Colon (tissue), 2 donors: ENCODE data around the gene MTG1.

Experiments used
- FAIRE-seq: peaks from 2 replicates; lab custom pipeline; 2012; peaks lifted over from hg19 to GRCh38; lab: Jason Lieb, UNC
- donor health status: control.
- donor health status: control.

Gene MTG1

DNA sequence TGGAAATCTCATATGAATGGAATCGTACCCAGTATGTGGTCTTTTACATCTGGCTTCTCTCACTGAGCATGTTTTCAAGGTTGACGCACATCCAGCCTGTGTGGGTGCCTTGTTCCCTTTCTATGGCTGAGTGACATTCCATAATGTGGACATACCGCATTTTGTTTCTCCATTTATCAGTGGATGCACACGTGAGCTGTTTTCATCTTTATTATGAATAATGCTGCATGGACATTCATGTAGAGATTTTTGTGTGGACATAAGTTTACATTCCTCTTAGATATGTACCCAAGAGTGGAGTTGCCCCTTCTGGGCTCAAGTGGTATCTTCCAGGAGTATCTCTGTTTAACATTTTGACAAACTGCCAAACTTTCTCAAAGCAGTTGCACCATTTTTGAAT, 58.5 kb downstream of the MTG1 start:
- no peak for FAIRE-seq

DNA sequence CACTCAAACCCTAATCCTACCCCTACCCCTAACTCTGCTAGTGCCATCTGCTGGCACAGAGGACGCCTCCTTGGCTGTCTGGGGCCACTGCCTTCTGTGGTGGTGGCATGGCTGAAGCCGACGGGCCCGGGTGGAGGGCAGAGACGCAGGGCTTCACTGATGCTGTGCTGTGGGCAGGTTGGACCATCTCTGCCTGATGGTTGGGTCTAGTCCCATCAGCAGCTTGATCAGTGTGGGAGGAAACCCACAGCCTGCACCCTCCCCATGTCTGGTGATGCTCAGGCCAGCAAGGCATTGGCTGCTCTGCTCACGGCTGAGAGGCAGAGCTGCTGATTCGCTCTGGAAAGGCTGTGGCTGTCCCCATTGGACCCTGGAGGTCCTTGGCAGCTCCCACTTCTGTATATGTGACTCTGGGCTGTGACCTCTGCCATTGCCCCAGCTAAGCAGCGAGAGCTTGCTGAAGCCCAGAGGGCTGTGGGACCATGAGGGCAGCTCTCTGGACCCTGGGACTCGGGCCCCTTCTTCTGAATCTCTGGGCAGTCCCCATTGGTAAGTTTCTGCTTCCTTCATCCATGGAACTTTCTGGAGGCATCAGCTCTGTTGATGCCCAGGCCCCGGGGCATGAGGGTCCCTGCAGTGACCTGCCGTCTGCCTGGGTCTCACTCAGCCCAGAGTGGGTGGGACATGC, 59.7 kb downstream of the MTG1 start, which contains the start of gene SCART1:
TSS of gene SCART1 (plus strand) at position 430 of the 688 bp plus-strand sequence. CDS start at position 483, 53 bp downstream.
- FAIRE-seq = no peak

DNA sequence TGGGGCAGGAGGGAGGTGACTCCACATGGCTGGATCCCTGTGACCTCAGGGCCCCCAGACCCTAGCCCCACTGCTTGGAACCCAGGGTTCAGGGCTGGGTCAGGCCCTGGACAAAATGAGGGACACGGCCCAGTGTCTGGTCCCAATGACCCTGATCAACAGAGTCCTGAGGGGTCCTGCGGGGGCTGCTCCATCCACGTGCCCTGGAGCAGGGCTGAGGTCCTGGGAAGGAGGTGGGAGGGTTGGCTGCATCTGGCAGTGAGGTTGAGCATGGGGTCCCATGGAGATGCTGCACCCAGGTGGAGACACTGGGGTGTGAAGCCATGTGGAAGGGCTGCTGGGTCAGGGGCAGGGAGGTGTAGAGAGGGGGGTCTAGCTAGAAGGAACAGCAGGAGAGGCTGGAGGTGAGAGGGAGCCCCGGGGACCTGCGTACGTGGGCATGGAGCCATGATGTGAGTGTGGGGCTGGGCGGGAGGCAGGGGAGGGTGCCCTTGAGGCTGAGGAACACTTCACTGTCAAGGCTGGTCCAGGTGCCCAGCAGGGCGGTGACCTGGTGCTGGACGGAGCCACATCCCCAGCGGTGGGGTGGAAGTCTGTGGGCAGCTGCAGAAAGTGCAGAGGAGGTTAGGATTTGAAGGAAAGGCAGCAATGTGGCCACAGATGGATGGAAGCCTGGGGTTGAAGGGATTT, 60.4 kb downstream of the MTG1 start:
- no peak for FAIRE-seq

DNA sequence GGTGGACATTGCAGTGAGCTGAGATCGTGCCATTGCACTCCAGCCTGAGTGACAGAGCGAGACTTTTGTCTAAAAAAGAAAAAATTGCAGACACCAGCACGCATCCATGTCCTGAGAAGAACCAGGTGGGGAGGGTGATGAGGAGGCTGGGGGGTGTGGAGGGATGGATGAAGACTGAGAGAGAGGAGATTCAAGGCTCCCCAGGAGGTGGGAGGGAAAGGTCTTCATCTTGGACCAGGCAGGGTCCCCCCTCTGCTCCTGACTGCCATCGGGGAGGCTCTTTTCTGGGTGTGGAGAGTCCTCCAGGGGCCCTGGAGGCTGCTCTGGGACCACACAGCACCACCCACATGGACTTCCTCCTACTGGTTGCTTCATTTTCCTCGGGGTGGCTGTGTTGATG, 61.2 kb downstream of the MTG1 start:
- no peak for FAIRE-seq

DNA sequence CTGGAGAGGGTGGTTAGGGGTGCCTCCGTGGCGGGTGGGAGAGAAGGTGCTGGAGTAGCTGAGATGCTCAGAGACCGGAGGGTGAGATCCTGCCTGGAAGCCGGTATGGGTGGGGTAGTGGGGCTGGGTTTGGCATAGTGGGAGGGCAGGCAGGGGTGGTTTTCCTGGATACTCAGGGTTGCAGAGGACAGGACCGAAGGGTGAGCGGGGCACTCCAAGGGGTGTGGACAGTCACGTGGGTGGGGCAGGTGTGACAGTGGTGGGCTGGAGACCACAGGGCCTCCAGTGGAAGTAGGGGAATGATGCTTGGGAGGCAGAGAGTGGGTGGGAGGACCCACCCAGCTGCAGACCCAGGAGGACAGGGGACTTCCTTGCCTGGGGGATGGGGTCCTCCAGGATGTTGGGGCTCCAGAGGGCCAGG, 61.7 kb downstream of the MTG1 start:
- no peak for FAIRE-seq

DNA sequence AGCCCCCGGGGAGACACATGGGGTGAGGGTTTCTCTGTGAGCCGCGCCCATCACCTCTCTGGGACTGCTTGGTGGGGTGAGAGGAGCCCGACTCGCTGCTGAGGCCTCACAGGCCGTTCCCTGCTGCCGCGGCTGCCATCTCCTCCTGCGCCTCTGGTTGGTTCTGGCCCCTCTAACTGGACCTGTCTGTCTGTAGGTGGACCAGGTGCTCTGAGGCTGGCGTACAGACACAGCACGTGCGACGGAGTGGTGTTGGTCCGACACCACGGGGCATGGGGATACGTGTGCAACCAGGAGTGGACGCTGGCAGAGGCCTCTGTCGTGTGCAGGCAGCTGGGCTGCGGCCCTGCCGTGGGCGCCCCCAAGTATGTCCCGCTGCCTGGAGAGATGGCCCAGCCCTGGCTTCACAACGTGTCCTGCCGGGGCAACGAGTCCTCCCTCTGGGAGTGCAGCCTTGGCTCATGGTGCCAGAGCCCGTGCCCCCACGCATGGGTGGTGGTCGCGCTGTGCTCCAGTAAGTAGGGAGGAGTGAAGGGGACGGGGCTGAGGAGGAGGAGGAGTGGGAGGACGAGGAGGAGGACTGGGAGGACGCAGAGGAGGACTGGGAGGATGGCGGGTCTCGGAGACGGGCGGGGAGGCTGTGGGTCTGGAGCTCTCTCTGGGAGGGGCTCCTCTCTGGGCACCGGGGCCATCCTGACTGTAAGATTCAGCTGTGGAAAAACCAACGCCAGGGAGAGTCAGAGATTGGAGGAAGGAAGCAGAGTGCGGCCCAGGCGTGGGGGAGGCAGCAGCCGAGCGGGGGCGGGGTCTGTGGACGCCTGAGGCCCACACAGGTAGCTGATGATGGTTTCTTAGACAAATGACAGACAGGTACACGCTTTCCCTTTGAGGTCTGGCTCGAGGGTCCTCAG, 62.3 kb downstream of the MTG1 start:
- FAIRE-seq = no peak

DNA sequence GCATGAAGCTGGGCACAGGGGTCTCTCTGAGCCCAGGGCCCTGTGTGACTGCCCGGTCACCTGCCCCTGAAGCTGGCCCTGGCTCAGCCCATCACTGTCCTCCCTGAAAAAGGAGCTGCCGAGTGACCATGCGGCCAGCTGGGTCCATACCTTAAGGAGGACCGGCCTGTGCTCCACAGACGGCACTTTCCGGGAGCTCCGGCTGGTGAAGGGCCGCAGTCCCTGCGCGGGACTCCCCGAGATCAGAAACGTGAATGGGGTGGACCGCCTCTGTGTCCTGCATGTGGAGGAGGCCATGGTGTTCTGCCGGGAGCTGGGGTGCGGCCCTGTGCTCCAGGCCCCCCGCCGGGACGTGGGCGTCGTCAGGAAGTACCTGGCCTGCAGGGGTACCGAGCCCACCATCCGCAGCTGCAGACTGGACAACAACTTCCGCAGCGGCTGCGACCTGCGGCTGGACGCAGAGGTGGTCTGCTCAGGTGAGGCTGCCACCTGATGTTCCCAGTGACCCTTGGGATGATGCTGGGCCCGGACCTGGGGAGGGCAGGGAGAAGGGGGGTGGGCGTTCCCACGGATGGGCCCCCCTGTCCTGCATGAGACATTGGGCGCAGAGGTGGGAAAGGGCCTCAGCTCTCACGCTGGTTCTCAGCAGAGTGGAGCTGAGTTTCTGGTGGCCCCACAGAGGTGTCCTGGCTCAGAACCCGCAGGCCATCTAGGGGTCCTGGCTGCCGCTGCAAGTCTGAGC, 63.3 kb downstream of the MTG1 start:
- FAIRE-seq = no peak

DNA sequence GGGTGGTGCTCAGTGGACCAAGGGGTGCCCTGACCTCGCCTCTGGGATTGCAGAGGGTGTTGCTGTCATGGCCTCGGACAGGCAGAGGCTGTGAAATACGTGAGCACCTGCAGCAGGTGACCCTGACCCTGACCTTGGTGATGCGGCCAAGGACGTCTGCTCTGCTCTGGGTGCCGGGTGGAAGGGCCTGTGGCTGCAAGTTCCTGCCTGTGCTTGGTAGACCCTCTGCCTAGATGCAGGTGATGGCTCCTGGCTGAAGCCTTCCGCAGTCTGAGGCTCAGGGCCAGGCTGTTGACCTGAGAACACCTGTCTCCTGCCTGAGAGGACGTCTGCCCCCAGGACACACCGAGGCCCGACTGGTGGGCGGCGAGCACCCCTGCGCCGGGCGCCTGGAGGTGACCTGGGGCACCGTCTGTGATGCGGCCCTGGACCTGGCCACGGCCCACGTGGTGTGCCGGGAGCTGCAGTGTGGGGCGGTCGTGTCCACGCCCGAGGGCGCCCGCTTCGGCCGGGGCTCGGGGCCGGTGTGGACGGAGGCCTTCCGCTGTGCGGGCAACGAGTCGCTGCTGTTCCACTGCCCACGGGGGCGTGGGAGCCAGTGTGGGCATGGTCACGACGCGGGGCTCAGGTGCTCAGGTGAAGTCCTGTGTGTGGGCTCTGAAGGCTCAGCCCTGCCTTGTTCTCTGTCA, 64.2 kb downstream of the MTG1 start:
- FAIRE-seq = no peak

DNA sequence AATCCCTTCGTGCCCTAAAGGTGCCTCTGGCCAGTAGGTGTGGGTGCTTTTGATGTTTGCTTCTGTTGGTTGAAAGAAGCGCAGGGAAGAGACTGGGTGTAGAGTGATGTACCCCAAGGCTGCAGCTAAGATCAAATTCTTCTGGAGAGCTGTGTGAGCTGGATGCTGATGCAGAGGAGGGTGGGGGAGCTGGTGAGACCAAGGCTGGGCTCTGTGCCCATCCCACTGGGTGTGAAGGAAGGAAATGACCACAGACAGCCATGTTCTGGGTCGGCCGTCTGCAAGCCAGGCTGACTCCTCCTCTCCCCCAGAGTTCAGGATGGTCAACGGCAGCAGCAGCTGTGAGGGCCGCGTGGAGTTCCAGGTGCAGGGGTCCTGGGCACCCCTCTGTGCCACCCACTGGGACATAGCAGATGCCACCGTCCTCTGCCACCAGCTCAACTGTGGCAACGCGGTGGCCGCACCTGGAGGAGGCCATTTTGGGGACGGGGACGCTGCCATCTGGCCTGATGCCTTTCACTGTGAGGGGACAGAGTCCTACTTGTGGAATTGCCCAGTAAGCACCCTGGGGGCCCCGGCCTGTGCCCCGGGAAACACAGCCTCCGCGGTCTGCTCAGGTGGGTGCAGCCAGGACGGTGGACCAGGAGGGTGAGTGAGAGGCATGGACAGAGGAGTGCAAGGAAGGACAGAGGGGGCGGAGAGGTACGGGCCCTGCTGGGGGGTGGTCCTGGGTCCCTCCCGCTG, 64.9 kb downstream of the MTG1 start:
- FAIRE-seq = no peak

DNA sequence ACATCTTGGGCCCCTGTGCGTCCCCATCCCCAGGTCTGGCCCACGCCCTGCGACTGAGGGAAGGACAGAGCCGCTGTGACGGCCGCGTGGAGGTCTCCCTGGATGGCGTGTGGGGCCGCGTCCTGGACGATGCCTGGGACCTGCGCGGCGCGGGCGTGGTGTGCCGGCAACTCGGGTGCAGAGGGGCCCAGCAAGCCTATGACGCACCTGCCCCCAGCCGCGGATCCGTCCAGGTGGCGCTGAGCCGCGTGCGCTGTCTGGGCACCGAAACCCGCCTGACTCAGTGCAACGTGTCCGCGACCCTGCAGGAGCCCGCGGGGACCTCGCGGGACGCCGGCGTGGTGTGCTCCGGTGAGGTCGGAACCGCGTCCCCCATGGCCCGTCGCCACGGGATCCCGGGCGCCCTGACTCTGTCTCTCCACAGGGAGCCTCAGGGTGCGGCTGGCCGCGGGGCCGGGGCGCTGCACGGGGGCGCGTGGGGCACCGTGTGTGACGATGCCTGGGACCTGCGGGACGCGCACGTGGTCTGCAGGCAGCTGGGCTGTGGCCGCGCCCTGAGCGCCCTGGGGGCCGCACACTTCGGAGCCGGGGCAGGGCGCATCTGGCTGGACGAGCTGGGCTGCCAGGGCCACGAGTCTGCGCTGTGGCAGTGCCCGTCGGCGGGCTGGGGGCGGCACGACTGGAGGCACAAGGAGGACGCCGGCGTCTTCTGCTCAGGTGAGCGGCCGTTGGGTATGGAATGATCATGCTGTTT, 65.7 kb downstream of the MTG1 start:
- FAIRE-seq = no peak

DNA sequence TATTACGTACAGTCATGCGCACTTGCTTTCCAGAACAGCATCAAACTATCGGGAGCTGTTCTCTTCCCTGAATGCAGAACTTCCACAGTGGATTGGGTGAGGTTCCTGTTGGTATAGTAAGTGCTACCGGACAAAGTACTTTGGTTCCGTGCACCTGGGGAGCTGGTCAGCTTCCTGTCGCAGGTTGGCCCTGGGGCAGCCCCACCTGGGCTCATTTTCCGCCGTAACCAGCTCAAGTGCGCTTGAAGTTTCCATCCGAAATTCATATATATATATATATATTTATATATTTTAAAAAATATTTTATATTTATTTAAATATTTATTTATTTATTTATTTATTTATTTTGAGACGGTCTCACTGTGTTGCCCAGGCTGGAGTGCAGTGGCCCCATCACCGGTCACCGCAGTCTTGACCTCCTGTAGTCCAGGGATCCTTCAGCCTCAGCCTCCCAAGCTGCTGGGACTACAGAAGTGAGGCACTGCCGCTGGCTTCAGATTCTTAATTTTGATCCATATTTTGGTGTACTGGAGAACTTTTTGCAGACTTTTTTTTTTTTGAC, 66.3 kb downstream of the MTG1 start:
- no peak for FAIRE-seq

DNA sequence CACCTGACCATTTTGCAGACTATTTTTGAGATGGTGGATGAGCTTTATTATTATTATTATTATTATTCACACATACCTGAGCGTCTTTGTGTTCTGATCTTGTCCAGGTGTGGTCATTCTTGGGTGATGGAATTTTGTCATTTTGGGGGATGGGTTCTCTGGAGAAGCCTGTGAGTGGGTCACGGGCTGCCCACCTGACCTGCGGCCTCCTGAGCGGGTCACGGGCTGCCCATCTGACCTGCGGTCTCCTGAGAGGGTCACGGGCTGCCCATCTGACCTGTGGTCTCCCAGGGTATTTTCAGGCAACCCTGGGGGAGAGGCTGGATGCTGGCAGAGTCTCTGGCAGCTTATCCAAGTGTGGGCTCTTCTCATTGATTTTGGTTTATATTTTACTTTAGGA, 67.1 kb downstream of the MTG1 start:
- no peak for FAIRE-seq

DNA sequence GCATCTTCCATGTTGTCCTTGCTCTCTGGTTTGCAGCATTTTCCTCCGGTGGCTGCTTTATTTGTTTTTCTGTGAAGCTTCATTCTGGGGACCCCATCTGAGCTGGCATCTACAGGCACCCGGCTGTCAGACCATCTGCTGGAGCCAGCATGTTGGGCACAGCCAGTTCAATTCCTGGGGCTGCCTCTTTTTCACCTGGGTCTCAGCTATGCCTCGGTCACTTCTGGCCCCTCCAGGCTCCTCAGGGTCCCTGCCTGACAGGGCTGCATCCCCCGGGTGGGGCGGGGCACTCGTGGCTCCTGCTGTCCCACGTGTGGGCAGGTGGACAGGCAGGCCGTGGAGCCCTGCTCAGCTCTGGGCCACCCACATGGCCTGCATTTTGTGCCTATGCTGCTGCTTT, 67.9 kb downstream of the MTG1 start:
- FAIRE-seq = no peak

DNA sequence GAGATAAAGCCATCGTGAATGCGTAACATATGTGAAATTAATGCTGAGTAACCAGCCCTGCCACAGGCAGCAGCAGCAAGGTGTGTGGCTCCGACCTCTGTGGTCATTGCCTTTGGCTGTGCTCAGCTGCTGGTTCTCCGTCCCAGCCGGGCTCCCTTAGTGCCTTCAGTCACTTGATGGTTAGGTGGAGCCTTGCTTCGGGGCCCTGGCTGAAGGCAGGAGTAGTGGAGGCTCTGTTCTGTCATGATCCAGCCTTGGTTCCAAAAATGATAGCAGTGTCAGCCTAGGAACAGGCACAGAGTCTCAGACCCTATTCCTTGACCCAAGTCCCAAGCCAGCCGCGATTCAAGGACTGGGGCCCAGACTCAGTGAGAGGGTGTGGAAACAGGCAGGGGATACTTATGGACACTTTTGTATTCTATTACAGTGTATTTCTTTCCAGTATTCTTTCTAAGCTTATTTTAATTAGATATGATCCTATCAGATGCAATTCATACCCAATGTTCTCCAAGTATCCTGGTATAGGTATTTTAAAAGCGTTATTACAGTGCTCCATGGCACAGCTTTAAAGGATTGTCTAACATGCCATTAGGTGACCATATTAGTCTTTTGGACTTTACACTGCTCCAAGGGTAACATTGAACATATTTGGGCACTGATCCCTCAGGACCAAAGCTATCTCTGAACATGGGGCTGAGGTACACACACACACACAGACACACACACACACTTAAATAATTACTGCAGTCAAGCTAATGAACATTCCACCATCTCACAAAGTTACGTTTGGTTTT, 68.8 kb downstream of the MTG1 start:
- FAIRE-seq = no peak

DNA sequence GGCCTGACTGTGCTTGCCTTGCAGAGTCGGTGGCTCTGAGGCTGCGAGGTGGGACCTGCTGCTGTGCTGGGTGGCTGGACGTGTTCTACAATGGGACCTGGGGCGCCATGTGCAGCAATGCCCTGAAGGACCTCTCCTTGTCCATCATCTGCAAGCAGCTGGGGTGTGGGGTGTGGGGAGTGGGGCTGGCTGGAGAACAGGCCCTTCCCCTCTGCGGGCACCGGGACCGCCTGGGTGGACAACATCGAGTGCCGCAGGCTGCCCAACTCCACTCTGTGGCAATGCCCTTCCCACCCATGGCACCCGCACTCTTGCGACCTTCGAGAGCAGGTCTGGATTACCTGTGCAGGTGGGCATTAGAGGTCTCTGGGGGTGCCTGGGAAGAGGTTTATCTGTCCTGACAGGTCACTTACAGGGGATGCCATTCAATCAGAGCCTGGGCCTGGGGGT, 70.7 kb downstream of the MTG1 start:
- FAIRE-seq = no peak

DNA sequence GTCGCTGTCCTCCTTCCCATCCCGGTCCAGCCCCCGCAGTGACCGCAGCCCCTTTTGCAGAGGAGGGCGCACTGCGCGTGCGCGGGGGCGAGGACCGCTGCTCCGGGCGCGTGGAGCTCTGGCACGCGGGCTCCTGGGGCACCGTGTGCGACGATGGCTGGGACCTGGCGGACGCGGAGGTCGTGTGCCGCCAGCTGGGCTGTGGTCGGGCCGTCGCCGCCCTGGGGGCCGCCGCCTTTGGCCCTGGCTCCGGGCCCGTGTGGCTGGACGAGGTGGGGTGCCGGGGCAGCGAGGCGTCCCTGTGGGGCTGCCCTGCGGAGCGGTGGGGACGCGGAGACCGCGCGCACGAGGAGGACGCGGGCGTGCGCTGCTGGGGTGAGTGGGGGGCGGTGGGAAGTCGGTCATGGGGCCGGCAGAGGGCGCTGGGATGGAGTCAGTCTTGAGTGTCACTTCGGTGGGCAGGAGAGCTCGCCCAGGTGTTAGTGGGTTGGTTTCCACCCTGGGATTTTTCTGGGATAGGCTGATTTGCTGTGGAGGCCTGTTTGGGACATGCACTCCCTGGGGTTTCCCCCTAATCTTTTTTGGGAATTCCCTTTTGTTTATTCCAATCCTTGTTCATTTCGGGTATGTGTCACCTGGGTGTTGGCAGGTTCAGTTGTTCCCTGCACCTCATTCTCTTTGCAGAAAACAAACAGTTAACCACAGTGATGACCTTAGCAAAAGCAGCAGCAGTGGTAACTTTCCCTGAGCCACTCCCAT, 71.4 kb downstream of the MTG1 start:
- FAIRE-seq = no peak

DNA sequence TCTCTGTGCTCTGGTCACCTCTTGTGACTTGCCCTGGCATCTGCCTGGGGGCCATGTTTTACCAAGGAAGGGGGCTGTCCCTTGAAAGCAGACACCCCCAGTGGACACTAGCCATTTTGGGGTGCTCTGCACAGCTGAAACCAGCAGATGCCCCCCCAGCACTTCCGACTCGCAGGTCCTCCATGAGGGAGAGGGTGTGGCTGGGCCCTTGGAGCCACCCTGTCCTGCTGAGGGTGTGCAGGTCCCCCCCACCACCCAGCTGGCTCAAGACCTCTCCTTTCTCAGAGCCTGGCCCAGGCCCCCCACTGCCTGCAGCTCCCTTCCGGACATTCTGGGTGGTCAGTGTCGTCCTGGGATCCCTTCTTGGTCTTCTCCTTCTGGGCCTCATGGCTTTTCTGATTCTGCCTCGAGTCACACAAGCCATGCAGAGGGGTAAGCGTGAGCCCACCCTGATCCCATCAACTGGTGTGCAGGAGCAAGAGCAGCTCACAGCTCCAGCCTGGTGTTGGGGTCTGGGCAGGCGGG, 72.1 kb downstream of the MTG1 start:
- no peak for FAIRE-seq
